ENCODE results near the gene HNRNPR.
"Not testable (repeated sequence)": the region's sequence is repeated elsewhere in the genome, so short reads cannot be mapped to it uniquely, and the experiment has no call there.

HNRNPR gene

DNA sequence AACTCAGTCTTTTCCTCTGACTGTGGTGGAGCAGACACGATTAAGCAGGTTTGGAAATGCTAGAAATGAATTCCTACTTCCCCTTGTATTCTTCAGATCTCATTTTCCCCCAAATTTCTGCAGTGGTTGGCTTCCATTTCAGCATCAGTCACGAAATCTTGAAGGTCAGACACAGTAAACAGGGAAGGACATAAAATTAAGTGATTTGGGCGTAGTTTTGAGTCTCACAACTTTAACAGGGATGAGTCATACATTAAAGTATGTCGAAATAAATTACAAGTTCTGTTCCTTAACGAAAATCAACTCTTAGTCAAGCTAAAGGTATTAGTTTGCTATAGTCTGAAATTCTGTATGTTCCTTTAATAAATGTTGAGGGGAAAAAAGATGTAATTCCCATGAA lies 61.1 kb downstream of the HNRNPR start:
- WGBS, 2 experiments (ENCODE audit: insufficient coverage in 2 of 2): 86 to 96% methylated on average over 1 to 3 of the region's 5 CpGs
- Histone ChIP-seq H3K9me3 (ENCODE audit: control insufficient read depth, low read length) (no peaks in the 10 kb centered on the region), H3K36me3 (ENCODE audit: control insufficient read depth, insufficient read depth, low read length) (peaks cover 78% of the 10 kb centered on the region), H3K4me3 (ENCODE audit: extremely low read depth, insufficient read depth, low read length, poor library complexity, severe bottlenecking) (no peak overlapping the region), H3K27ac (ENCODE audit: low read depth, low read length, severe bottlenecking) (peak overlapping the region; percentile 11), H3K4me1 (ENCODE audit: control insufficient read depth, insufficient read depth, low read length, poor library complexity, severe bottlenecking) (no peaks in the 10 kb centered on the region)

DNA sequence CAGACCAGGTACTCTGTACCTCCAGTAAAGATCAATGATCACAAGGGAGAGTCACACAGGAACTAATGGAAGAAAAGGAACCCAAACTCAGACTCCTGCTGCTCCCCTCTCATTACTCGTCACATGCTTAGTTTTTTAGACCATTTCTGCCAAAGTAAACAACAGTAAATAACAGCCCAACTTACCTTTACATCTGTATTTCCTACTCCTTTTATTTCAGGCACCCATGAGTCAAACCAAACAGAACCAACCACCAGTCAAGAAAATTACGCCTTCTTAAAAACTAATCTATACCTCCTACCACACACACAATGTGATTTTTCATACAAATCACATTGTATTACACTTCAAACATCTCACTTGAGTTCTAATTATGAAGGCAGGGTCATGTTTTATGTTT lies 65.4 kb downstream of the HNRNPR start:
- 89 to 100% methylated on average over 1 of the region's 2 CpGs for WGBS, 2 experiments (ENCODE audit: insufficient coverage in 2 of 2)
- peaks cover 43% of the 10 kb centered on the region for H3K36me3 ChIP-seq (ENCODE audit: control insufficient read depth, insufficient read depth, low read length)

DNA sequence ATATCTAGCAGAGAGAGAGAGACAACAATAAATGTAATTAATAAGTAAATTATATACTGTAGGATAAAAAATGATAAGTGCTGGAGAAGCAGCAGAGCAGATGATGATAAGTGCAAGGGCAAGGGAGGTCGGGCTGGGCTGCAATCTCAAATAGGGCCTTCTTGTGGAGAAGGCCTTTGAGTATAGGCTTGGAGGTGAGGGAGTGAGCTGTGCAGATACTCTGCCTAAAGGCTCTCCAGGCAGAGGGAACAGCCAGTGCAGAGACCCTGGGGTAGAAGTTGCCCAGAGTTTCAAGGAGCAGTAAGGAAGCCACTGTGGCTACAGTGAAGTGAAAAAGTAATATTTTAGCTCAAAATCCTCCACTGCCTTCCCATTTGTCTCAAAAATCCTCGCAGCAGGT lies 67.6 kb downstream of the HNRNPR start:
- no peak overlapping the region for H3K4me3 ChIP-seq (ENCODE audit: extremely low read depth, insufficient read depth, low read length, poor library complexity, severe bottlenecking)
- H3K9me3 ChIP-seq (ENCODE audit: control insufficient read depth, low read length): no peaks in the 10 kb centered on the region
- H3K4me1 ChIP-seq (ENCODE audit: control insufficient read depth, insufficient read depth, low read length, poor library complexity, severe bottlenecking): no peaks in the 10 kb centered on the region
- peaks cover 25% of the 10 kb centered on the region for H3K36me3 ChIP-seq (ENCODE audit: control insufficient read depth, insufficient read depth, low read length)
- WGBS, 2 experiments (ENCODE audit: insufficient coverage in 2 of 2): 83% methylated on average over 1 of the region's 2 CpGs
- H3K27ac ChIP-seq (ENCODE audit: low read depth, low read length, severe bottlenecking): no peak overlapping the region

More for the DNA sequence above, 65.4 kb downstream of the HNRNPR start:
- Histone ChIP-seq H3K27ac (ENCODE audit: low read depth, low read length, severe bottlenecking) (no peak overlapping the region), H3K9me3 (ENCODE audit: control insufficient read depth, low read length) (no peaks in the 10 kb centered on the region), H3K4me3 (ENCODE audit: extremely low read depth, insufficient read depth, low read length, poor library complexity, severe bottlenecking) (no peak overlapping the region), H3K4me1 (ENCODE audit: control insufficient read depth, insufficient read depth, low read length, poor library complexity, severe bottlenecking) (no peaks in the 10 kb centered on the region)

DNA sequence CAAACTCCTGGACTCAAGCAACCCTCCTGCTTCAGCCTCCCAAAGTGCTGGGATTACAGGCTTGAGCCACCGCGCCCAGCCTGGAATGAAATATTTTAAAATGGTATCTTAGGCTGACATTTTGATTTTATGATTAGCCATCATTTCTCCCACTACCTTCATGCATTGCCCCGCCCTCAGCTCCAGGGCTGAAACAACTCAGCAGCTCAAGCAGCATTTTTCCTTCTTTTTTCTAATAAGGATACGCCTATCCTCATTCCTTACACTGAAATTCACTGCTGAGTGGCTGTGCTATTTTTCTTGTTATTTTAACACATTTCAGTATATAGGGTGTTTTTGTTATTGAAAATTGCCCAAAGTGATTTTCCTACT lies 70.0 kb downstream of the HNRNPR start:
- H3K27ac ChIP-seq (ENCODE audit: low read depth, low read length, severe bottlenecking): no peak overlapping the region
- peaks cover 1% of the 10 kb centered on the region for H3K36me3 ChIP-seq (ENCODE audit: control insufficient read depth, insufficient read depth, low read length)
- H3K4me3 ChIP-seq (ENCODE audit: extremely low read depth, insufficient read depth, low read length, poor library complexity, severe bottlenecking): no peak overlapping the region
- H3K9me3 ChIP-seq (ENCODE audit: control insufficient read depth, low read length): no peaks in the 10 kb centered on the region
- no peaks in the 10 kb centered on the region for H3K4me1 ChIP-seq (ENCODE audit: control insufficient read depth, insufficient read depth, low read length, poor library complexity, severe bottlenecking)
- 100% methylated on average over 1 of the region's 4 CpGs; no CpG with 5 or more reads in 1 of the 2 experiments for WGBS, 2 experiments (ENCODE audit: insufficient coverage in 2 of 2)

DNA sequence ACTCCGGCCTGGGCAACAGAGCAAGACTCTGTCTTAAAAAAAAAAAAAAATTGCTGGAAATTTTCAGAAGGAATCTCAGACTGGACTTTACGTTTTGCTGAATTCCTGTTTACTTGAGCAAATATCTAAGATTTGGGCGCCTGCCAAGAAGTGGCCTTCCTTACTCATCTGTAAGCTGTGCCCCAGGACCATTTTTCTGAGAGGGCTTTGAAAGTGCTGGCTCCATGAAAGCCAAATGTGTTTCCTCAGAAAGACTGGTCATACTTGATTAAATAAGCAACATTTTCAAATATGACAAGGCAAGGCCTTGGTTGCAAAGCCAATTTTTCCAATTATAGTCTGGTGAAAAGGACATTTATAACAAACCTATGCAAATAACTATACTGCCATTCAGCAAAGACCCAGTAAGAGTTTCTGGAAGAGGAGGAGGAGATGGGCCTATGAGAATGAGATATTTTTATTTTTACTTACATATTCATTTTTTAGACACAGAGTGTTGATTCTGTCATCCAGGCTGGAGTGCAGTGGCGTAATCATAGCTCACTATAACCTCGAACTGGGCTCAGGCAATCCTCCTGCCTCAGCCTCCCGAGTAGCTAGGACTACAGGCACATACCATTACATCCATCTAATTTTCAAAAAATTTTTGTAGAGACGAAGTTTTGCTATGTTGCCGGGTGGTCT lies 70.5 kb downstream of the HNRNPR start:
- no peak overlapping the region for H3K4me3 ChIP-seq (ENCODE audit: extremely low read depth, insufficient read depth, low read length, poor library complexity, severe bottlenecking)
- no peaks in the 10 kb centered on the region for H3K36me3 ChIP-seq (ENCODE audit: control insufficient read depth, insufficient read depth, low read length)
- no peak overlapping the region for H3K27ac ChIP-seq (ENCODE audit: low read depth, low read length, severe bottlenecking)
- no peaks in the 10 kb centered on the region for H3K9me3 ChIP-seq (ENCODE audit: control insufficient read depth, low read length)
- 86 to 94% methylated on average over 7 to 8 of the region's 8 CpGs for WGBS, 2 experiments (ENCODE audit: insufficient coverage in 2 of 2)
- H3K4me1 ChIP-seq (ENCODE audit: control insufficient read depth, insufficient read depth, low read length, poor library complexity, severe bottlenecking): no peaks in the 10 kb centered on the region

DNA sequence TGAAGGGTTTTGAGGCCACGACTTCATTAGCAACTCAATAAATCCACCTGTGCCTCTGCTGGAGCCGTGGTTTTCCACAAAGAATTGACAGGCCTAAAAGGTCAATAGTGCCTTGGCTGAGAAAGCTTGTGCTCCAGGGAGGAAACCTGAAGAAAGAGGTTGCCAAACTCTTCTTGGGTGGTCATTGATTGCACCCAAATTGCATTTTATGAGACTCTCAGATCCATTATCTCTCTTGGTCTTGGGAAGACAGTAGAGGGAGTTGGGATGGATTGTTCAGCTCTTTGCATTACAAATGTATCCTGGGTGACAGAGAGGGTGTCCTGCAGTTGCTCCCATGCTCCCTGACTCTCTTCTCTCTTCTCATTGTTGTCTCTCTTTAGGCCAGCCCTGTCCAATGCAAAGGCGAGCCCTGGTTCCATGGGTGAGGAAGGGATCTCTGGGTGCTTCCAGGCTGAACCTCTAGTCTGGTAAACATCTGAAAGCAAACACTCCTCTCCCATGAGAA lies 80.7 kb downstream of the HNRNPR start:
- Histone ChIP-seq H3K4me1 (ENCODE audit: control insufficient read depth, insufficient read depth, low read length, poor library complexity, severe bottlenecking) (no peaks in the 10 kb centered on the region), H3K36me3 (ENCODE audit: control insufficient read depth, insufficient read depth, low read length) (no peaks in the 10 kb centered on the region), H3K9me3 (ENCODE audit: control insufficient read depth, low read length) (no peaks in the 10 kb centered on the region), H3K27ac (ENCODE audit: low read depth, low read length, severe bottlenecking) (no peak overlapping the region), H3K4me3 (ENCODE audit: extremely low read depth, insufficient read depth, low read length, poor library complexity, severe bottlenecking) (no peak overlapping the region)
- 17% methylated on average over 1 of the region's 3 CpGs; no CpG with 5 or more reads in 1 of the 2 experiments for WGBS, 2 experiments (ENCODE audit: insufficient coverage in 2 of 2)

DNA sequence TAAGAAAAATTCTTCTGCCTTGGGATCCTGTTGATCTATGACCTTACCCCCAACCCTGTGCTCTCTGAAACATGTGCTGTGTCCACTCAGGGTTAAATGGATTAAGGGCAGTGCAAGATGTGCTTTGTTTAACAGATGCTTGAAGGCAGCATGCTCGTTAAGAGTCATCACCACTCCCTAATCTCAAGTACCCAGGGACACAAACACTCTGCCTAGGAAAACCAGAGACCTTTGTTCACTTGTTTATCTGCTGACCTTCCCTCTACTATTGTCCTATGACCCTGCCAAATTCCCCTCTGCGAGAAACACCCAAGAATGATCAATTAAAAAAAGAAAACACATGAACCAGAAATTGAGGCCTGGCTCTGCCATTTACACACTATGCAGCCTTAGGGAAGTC lies 86.0 kb downstream of the HNRNPR start:
- H3K27ac ChIP-seq (ENCODE audit: low read depth, low read length, severe bottlenecking); H3K36me3 ChIP-seq (ENCODE audit: control insufficient read depth, insufficient read depth, low read length); H3K4me1 ChIP-seq (ENCODE audit: control insufficient read depth, insufficient read depth, low read length, poor library complexity, severe bottlenecking); H3K4me3 ChIP-seq (ENCODE audit: extremely low read depth, insufficient read depth, low read length, poor library complexity, severe bottlenecking); H3K9me3 ChIP-seq (ENCODE audit: control insufficient read depth, low read length): not testable (repeated sequence)
- 100% methylated on average over 1 of the region's 2 CpGs for WGBS, 2 experiments (ENCODE audit: insufficient coverage in 2 of 2)

DNA sequence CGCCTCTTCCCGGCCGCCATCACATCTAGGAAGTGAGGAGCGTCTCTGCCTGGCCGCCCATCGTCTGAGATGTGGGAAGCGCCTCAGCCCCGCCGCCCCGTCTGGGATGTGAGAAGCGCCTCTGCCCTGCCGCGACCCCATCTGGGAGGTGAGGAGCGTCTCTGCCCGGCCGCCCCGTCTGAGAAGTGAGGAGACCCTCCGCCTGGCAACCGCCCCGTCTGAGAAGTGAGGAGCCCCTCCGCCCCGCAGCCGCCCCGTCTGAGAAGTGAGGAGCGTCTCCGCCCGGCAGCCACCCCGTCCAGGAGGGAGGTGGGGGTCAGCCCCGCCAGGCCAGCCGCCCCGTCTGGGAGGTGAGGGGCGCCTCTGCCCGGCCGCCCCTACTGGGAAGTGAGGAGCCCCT lies 86.7 kb downstream of the HNRNPR start:
- WGBS, 2 experiments (ENCODE audit: insufficient coverage in 2 of 2): 91 to 100% methylated on average over 6 to 16 of the region's 34 CpGs
- not testable (repeated sequence) for H3K4me3 ChIP-seq (ENCODE audit: extremely low read depth, insufficient read depth, low read length, poor library complexity, severe bottlenecking); H3K9me3 ChIP-seq (ENCODE audit: control insufficient read depth, low read length); H3K4me1 ChIP-seq (ENCODE audit: control insufficient read depth, insufficient read depth, low read length, poor library complexity, severe bottlenecking); H3K36me3 ChIP-seq (ENCODE audit: control insufficient read depth, insufficient read depth, low read length); H3K27ac ChIP-seq (ENCODE audit: low read depth, low read length, severe bottlenecking)
